HepG2 (cell line): ENCODE measurements around the gene MMP19. TPM values are rescaled to one million over a fixed set of nuclear protein-coding genes. Genes with fewer than 3 reads are reported as not detected.

ENCODE experiments used
- CTCF ChIP-seq: sonication (generic); formaldehyde crosslinking; IDR thresholded peaks from 2 replicates; pipeline ENCODE4 v1.5.0; 2020; ENCODE audit warnings: mild to moderate bottlenecking, missing genetic modification reagents, moderate library complexity
- DRAP1 ChIP-seq: IDR thresholded peaks from 2 replicates; pipeline ENCODE4 v1.6.1; 2016; ENCODE audit warnings: missing genetic modification reagents, missing compliant biosample characterization
- ELF4 ChIP-seq: sonication (generic); formaldehyde crosslinking; IDR thresholded peaks from 2 replicates; pipeline ENCODE4 v1.5.0; 2020; ENCODE audit warnings: missing genetic modification reagents, mild to moderate bottlenecking, moderate library complexity, borderline replicate concordance
- ESRRA ChIP-seq: sonication (generic); formaldehyde crosslinking; IDR thresholded peaks from 2 replicates; pipeline ENCODE4 v1.5.1; 2020; ENCODE audit warnings: mild to moderate bottlenecking, low read depth, missing genetic modification reagents
- FOXK2 ChIP-seq: fragments of 450-650 bp; IDR thresholded peaks from 2 replicates; pipeline ENCODE4 v1.6.1; 2016
- FOXP4 ChIP-seq: sonication (generic); formaldehyde crosslinking; IDR thresholded peaks from 2 replicates; pipeline ENCODE4 v1.4.0; 2020; ENCODE audit warnings: missing genetic modification reagents
- GTF2F1 ChIP-seq: fragments of 150-350 bp; IDR thresholded peaks from 2 replicates; pipeline ENCODE4 v1.6.1; 2014; ENCODE audit warnings: low read length
- MNT ChIP-seq: fragments of 450-650 bp; IDR thresholded peaks from 2 replicates; pipeline ENCODE4 v1.6.1; 2016
- MTA1 ChIP-seq: sonication (generic); formaldehyde crosslinking; IDR thresholded peaks from 2 replicates; pipeline ENCODE4 v1.4.0; 2020; ENCODE audit warnings: missing genetic modification reagents, mild to moderate bottlenecking, borderline replicate concordance
- MXI1 ChIP-seq: IDR thresholded peaks from 3 replicates; pipeline ENCODE4 v1.6.1; 2012; ENCODE audit warnings: low read depth, low read length, inconsistent platforms, borderline replicate concordance
- SP2 ChIP-seq: sonication (generic); formaldehyde crosslinking; IDR thresholded peaks from 2 replicates; pipeline ENCODE4 v1.5.1; 2020; ENCODE audit warnings: mild to moderate bottlenecking, missing genetic modification reagents
- TBX3 ChIP-seq: fragments of 450-650 bp; IDR thresholded peaks from 2 replicates; pipeline ENCODE4 v1.6.1; 2017; ENCODE audit warnings: antibody characterized with exemption, mild to moderate bottlenecking, inconsistent platforms, borderline replicate concordance
- TERF1 ChIP-seq: sonication (generic); formaldehyde crosslinking; IDR thresholded peaks from 2 replicates; pipeline ENCODE4 v1.8.0; 2022; ENCODE audit warnings: mild to moderate bottlenecking, missing genetic modification reagents, moderate library complexity
- ZEB1 ChIP-seq: IDR thresholded peaks from 2 replicates; pipeline ENCODE4 v1.6.1; 2012; ENCODE audit warnings: mild to moderate bottlenecking, low read depth, inconsistent platforms; ENCODE audit not compliant: insufficient replicate concordance
- ZFX ChIP-seq: sonication (generic); formaldehyde crosslinking; IDR thresholded peaks from 2 replicates; pipeline ENCODE4 v1.4.0; 2020; ENCODE audit warnings: mild to moderate bottlenecking, low read depth, missing genetic modification reagents, moderate library complexity
- ZKSCAN8 ChIP-seq: IDR thresholded peaks from 2 replicates; pipeline ENCODE4 v1.6.1; 2016; ENCODE audit warnings: borderline replicate concordance, missing genetic modification reagents, missing compliant biosample characterization
- ZNF296 ChIP-seq: sonication (generic); formaldehyde crosslinking; conservative IDR thresholded peaks from 2 replicates; pipeline ENCODE4 v1.5.0; 2020; ENCODE audit warnings: mild to moderate bottlenecking, missing genetic modification reagents
- ZNF350 ChIP-seq: sonication (generic); formaldehyde crosslinking; IDR thresholded peaks from 2 replicates; pipeline ENCODE4 v1.4.0; 2020; ENCODE audit warnings: mild to moderate bottlenecking, low read depth, missing genetic modification reagents, borderline replicate concordance
- ZNF546 ChIP-seq: sonication (generic); formaldehyde crosslinking; conservative IDR thresholded peaks from 2 replicates; pipeline ENCODE4 v1.8.1; 2023; ENCODE audit warnings: mild to moderate bottlenecking, missing genetic modification reagents
- ZNF549 ChIP-seq: sonication (generic); formaldehyde crosslinking; IDR thresholded peaks from 2 replicates; pipeline ENCODE4 v1.5.0; 2020; ENCODE audit warnings: missing genetic modification reagents
- ZNF564 ChIP-seq: sonication (generic); formaldehyde crosslinking; IDR thresholded peaks from 2 replicates; pipeline ENCODE4 v1.8.1; 2023; ENCODE audit warnings: mild to moderate bottlenecking, missing genetic modification reagents
- ZNF841 ChIP-seq: sonication (generic); formaldehyde crosslinking; IDR thresholded peaks from 2 replicates; pipeline ENCODE4 v1.8.1; 2023; ENCODE audit warnings: missing genetic modification reagents, borderline replicate concordance
- ZSCAN21 ChIP-seq: sonication (generic); formaldehyde crosslinking; IDR thresholded peaks from 2 replicates; pipeline ENCODE4 v1.8.0; 2022; ENCODE audit warnings: mild to moderate bottlenecking, missing genetic modification reagents, moderate library complexity, borderline replicate concordance
- polyA plus RNA-seq, 8 experiments: library from polyadenylated mRNA; depleted of rRNA in 3 of 8; stranded (reverse) in 7 of 8; unstranded in 1 of 8; fragments of >200 nt; fragmentation: Illumina TruSeq in 4 of 8; extraction: Trizol in 4 of 8; gene quantifications; 2 replicates each; pipeline versions ENCODE4 v1.2.1 to v1.2.3, GENCODE V29; 2011 to 2016; ENCODE audit warnings: low read depth in 4 of 8, missing spikeins in 1 of 8, mixed read lengths in 1 of 8; ENCODE audit not compliant: insufficient read depth in 1 of 8
- total RNA-seq, 5 experiments: library from RNA; depleted of rRNA; stranded (reverse); fragments of >200 nt; fragmentation: Illumina TruSeq; extraction: Trizol; gene quantifications; 2 replicates each; pipeline ENCODE4 v1.2.3, GENCODE V29; 2016; ENCODE audit warnings: low read depth in 1 of 5

Gene MMP19
- total and polyA plus RNA-seq, 2 of the 13 experiments (the other 11 are each of a cell fraction or from before 2014, with no cell fraction given): 0.07 to 0.08 TPM

GRCh38 chr12:55830601-55831446, 11.9 kb downstream of the MMP19 start (continued):
- TF ChIP-seq FOXP4 (CRISPR knock-in tag) (peak; percentile 28; the same call in 1 of the 2 replicates), ESRRA (CRISPR knock-in tag) (no peak), ZSCAN21 (CRISPR knock-in tag) (no peak), ZNF546 (CRISPR knock-in tag) (no peak), ELF4 (CRISPR knock-in tag) (no peak), ZKSCAN8 (CRISPR knock-in tag) (no peak), ZNF564 (no peak), CTCF (CRISPR knock-in tag) (no peak), MXI1 (peak; percentile 20; the same call in 1 of the 3 replicates), ZNF350 (CRISPR knock-in tag) (0 out of 2 replicates have a peak, but pooled peaks have one; percentile 34), MTA1 (CRISPR knock-in tag) (no peak), ZFX (no peak), ZEB1 (peak; percentile 73), MNT (0 out of 2 replicates have a peak, but pooled peaks have one; percentile 15), ZNF841 (CRISPR knock-in tag) (0 out of 2 replicates have a peak, but pooled peaks have one; percentile 18), GTF2F1 (no peak), ZNF296 (CRISPR knock-in tag) (no peak), DRAP1 (peak; percentile 12; the same call in 1 of the 2 replicates), TBX3 (no peak), SP2 (CRISPR knock-in tag) (no peak), TERF1 (CRISPR knock-in tag) (no peak), FOXK2 (peak; percentile 92), ZNF549 (CRISPR knock-in tag) (no peak)
